ENCODE results near the gene RTN4RL1. TPM values are rescaled to one million over a fixed set of nuclear protein-coding genes. Genes with fewer than 3 reads are reported as not detected.

The RTN4RL1 gene
- total RNA-seq, 1 experiment from 2014 or later, result 0.22 TPM

DNA sequence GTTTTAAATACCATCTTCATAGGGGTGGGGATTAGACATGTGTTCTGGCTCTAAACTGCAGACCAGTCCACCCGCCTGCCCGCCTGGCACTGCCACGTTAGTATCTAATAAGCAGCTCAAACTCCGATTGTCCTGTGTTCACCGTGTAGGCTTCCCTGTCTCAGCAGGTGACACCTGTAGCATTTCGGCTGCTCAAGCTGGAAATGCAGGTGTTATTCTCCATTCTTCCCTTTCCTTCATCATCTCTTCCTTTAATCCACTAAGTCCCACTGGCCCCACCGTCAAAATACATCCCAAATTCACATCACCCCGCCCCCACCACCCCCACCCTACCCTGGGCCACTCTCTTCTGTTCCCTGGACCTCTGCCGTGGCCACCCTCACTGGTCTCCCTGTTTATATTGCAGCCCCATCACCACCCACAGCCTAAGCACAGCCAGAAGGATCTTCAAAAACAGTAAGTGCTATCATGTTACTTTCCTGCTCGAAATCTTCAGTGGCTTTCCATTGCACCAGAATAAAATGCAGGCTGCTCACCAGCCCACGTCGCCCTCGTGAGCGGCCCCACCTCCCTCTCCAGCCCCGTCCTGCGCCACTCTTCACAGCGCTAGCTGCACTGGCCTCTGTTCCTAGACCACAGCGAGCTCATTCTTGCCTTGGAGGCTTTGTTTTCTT lies 65.1 kb downstream of the RTN4RL1 start:
- Mint-ChIP-seq H3K4me1 (peaks cover 15 to 25% of the 10 kb centered on the region in 2 experiments), H3K4me3 (no peak overlapping the region), H3K27me3 (ENCODE audit: low read depth) (peaks cover 63% of the 10 kb centered on the region), H3K36me3 (ENCODE audit: insufficient read depth in 1 of 3, low read depth in 3 of 3) (no peaks in the 10 kb centered on the region), H3K9me3 (no peaks in the 10 kb centered on the region; a peak in 1 of 5 replicates), H3K27ac (no peak overlapping the region)
- no peak overlapping the region for H2BK120ac ChIP-seq (ENCODE audit: low read depth, low read length, poor library complexity, severe bottlenecking)
- no peaks in the 10 kb centered on the region for H4K20me1 ChIP-seq (ENCODE audit: control insufficient read depth, insufficient read depth, insufficient read length)
- H3K18ac ChIP-seq (ENCODE audit: insufficient read length, low read depth, low read length), result no peak overlapping the region
- no peak overlapping the region for H4K8ac ChIP-seq (replicated peaks; ENCODE audit: insufficient read length, low read depth, low read length)
- H4K5ac ChIP-seq (ENCODE audit: insufficient read length, low read depth, low read length), result no peak overlapping the region
- H3K79me2 ChIP-seq (ENCODE audit: insufficient read depth, low read length), result no peaks in the 10 kb centered on the region
- no peak overlapping the region for H3K4me2 ChIP-seq (ENCODE audit: insufficient read depth, insufficient read length, low read length)
- H3K79me1 ChIP-seq (ENCODE audit: insufficient read depth, low read depth, low read length, poor library complexity, severe bottlenecking), result no peaks in the 10 kb centered on the region
- H2AK5ac ChIP-seq (ENCODE audit: insufficient read length, low read length), result no peak overlapping the region
- TF ChIP-seq, protein P1, sequence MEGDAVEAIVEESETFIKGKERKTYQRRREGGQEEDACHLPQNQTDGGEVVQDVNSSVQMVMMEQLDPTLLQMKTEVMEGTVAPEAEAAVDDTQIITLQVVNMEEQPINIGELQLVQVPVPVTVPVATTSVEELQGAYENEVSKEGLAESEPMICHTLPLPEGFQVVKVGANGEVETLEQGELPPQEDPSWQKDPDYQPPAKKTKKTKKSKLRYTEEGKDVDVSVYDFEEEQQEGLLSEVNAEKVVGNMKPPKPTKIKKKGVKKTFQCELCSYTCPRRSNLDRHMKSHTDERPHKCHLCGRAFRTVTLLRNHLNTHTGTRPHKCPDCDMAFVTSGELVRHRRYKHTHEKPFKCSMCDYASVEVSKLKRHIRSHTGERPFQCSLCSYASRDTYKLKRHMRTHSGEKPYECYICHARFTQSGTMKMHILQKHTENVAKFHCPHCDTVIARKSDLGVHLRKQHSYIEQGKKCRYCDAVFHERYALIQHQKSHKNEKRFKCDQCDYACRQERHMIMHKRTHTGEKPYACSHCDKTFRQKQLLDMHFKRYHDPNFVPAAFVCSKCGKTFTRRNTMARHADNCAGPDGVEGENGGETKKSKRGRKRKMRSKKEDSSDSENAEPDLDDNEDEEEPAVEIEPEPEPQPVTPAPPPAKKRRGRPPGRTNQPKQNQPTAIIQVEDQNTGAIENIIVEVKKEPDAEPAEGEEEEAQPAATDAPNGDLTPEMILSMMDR (conservative IDR thresholded peaks at IDR 0.05), result no peak
- no peaks in the 10 kb centered on the region; the same call in 1 of the 2 replicates for H3K27me3 ChIP-seq (ENCODE audit: insufficient read depth, low read length)
- WGBS (ENCODE audit: extremely low coverage, insufficient read length, low lambda C conversion rate), result no CpG with 5 or more reads among the region's 18 CpGs
- H3K9ac ChIP-seq (ENCODE audit: extremely low read depth, insufficient read length, low read length), result no peak overlapping the region
- DNase-seq, result no peak
- H3K14ac ChIP-seq (ENCODE audit: insufficient read depth, low read length), result no peak overlapping the region
- no peaks in the 10 kb centered on the region for H3K4me1 ChIP-seq (ENCODE audit: insufficient read depth, low read length)
- no peak overlapping the region for H3T11ph ChIP-seq (ENCODE audit: low read length)
- no peaks in the 10 kb centered on the region for H3K23me2 ChIP-seq (ENCODE audit: insufficient read length, low read depth, low read length, poor library complexity, severe bottlenecking)
- no peaks in the 10 kb centered on the region for H3K9me3 ChIP-seq (ENCODE audit: control insufficient read depth, low read depth, low read length)
- H2AFZ ChIP-seq (ENCODE audit: low read length), result no peak overlapping the region
- H2BK5ac ChIP-seq (ENCODE audit: insufficient read length, low read length), result no peak overlapping the region
- H3K4ac ChIP-seq (ENCODE audit: low read depth, low read length), result no peak overlapping the region
- H2BK12ac ChIP-seq (ENCODE audit: insufficient read length, low read depth, low read length), result no peak overlapping the region
- no peak overlapping the region for H4K91ac ChIP-seq (ENCODE audit: insufficient read length, low read depth, low read length)
- no peak overlapping the region for H2BK20ac ChIP-seq (ENCODE audit: low read depth, low read length, poor library complexity, severe bottlenecking)
- H3K27ac ChIP-seq (ENCODE audit: insufficient read length, low read depth, low read length), result no peak overlapping the region
- no peak overlapping the region for H3K56ac ChIP-seq (ENCODE audit: insufficient read length, low read depth, low read length)
- H3K23ac ChIP-seq (ENCODE audit: insufficient read length, low read depth, low read length), result no peak overlapping the region
- H2BK15ac ChIP-seq (ENCODE audit: low read depth, low read length), result no peak overlapping the region

Measured in H9 (cell line).